Endodermal cell (in vitro differentiated cells): ENCODE data around the gene METTL26. TPM values are rescaled to one million over a fixed set of nuclear protein-coding genes. Genes with fewer than 3 reads are reported as not detected.

ENCODE experiments used
- DNase-seq: peaks from one replicate; pipeline ENCODE4 v3.0.0-alpha.2; 2017
- H3K27ac ChIP-seq: 2 replicates; pipeline ENCODE4 v1.5.1; 2013; ENCODE audit warnings: mild to moderate bottlenecking, low read depth, low read length, moderate library complexity
- H3K27me3 ChIP-seq: 2 replicates; pipeline ENCODE4 v1.6.1; 2013; ENCODE audit warnings: mild to moderate bottlenecking, low read length, moderate library complexity; ENCODE audit not compliant: insufficient read depth, control insufficient read depth, poor library complexity, severe bottlenecking
- H3K36me3 ChIP-seq: 2 replicates; pipeline ENCODE4 v1.7.0; 2013; ENCODE audit warnings: mild to moderate bottlenecking, low read length, moderate library complexity; ENCODE audit not compliant: control insufficient read depth, insufficient read depth
- H3K4me1 ChIP-seq: one replicate; pipeline ENCODE4 v1.7.0; 2013; ENCODE audit warnings: low read length; ENCODE audit not compliant: control insufficient read depth, insufficient read depth
- H3K4me3 ChIP-seq: 2 replicates; pipeline ENCODE4 v1.5.1; 2013; ENCODE audit warnings: mild to moderate bottlenecking, low read length, moderate library complexity
- H3K9ac ChIP-seq: 2 replicates; pipeline ENCODE4 v1.6.1; 2013; ENCODE audit warnings: mild to moderate bottlenecking, low read length, moderate library complexity; ENCODE audit not compliant: poor library complexity, severe bottlenecking; ENCODE audit errors: extremely low read depth
- H3K9me3 ChIP-seq: 2 replicates; pipeline ENCODE4 v1.6.1; 2013; ENCODE audit warnings: mild to moderate bottlenecking, low read length, moderate library complexity; ENCODE audit not compliant: control insufficient read depth
- H3K27ac Mint-ChIP-seq: 2 replicates; pipeline ENCODE4 v1.8.0; 2020; ENCODE audit warnings: mixed read lengths
- H3K27me3 Mint-ChIP-seq: 2 replicates; pipeline ENCODE4 v1.8.0; 2021; ENCODE audit warnings: mild to moderate bottlenecking, mixed read lengths; ENCODE audit not compliant: insufficient read depth
- H3K36me3 Mint-ChIP-seq: 2 replicates; pipeline ENCODE4 v1.8.0; 2020; ENCODE audit warnings: low read depth, mixed read lengths
- H3K4me1 Mint-ChIP-seq: 2 replicates; pipeline ENCODE4 v1.8.0; 2020; ENCODE audit warnings: mixed read lengths
- H3K4me3 Mint-ChIP-seq: 2 replicates; pipeline ENCODE4 v1.8.0; 2020; ENCODE audit warnings: mild to moderate bottlenecking, moderate library complexity, mixed read lengths
- H3K9me3 Mint-ChIP-seq: 2 replicates; pipeline ENCODE4 v1.8.0; 2020; ENCODE audit warnings: mild to moderate bottlenecking, mixed read lengths
- CTCF ChIP-seq: fragments of 200-600 bp; sonication (generic); conservative IDR thresholded peaks from 2 replicates; pipeline ENCODE4 v1.5.0; 2021; ENCODE audit warnings: antibody characterized with exemption, mild to moderate bottlenecking
- WGBS, 2 experiments: methylation state at CpG; one replicate each; pipeline versions ENCODE4 v1.1.5 to v1.1.7; 2013; ENCODE audit warnings: missing lambda C conversion rate in 2 of 2, mixed read lengths in 1 of 2; ENCODE audit not compliant: insufficient coverage in 1 of 2, insufficient read length in 1 of 2; 5-methylcytosine and 5-hydroxymethylcytosine counted together
- total RNA-seq, 2 donors: library from RNA; stranded (reverse); fragmentation: NEBNext Ultra II Directional in 1 of 2; extraction: Animal tissue kit (Norgen Biotek cat#: 25700) in 1 of 2; gene quantifications; 2 replicates in 1 of 2; 3 replicates in 1 of 2; pipeline ENCODE4 v1.2.1, GENCODE V29; 2021

The METTL26 gene
- total RNA-seq, 2 donors from 2014 or later: 72.1 to 79.8 TPM

DNA sequence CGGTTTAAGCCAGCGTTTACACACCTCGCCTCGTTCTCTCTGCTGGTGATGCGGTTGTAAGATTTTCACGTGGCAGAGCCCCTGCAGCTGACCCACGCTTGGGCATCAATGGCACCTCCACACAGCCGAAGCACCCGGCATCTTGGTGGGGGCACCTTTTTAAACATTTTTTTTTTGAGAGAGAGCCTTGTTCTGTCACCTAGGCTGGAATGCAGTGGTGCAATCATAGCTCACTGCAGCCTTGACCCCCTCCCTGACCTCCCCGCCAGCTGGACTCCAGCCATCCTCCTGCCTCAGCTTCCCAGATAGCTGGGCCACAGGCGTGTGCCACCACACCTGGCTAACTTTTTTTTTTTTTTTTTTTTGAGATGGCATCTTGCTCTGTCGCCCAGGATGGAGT, 17.9 kb upstream of the METTL26 start:
- H3K4me1 ChIP-seq: no peaks in the 10 kb centered on the region
- Mint-ChIP-seq H3K4me3 (no peak overlapping the region), H3K4me1 (no peaks in the 10 kb centered on the region), H3K9me3 (no peaks in the 10 kb centered on the region), H3K36me3 (no peaks in the 10 kb centered on the region), H3K27me3 (no peaks in the 10 kb centered on the region), H3K27ac (no peak overlapping the region)
- H3K9ac ChIP-seq: no peak overlapping the region
- 94 to 96% methylated on average over 11 to 12 of the region's 12 CpGs for WGBS, 2 experiments
- TF ChIP-seq CTCF: no peak
- H3K27ac ChIP-seq: no peak overlapping the region
- no peaks in the 10 kb centered on the region for H3K27me3 ChIP-seq
- no peak for DNase-seq
- no peaks in the 10 kb centered on the region for H3K36me3 ChIP-seq
- H3K4me3 ChIP-seq: no peak overlapping the region
- H3K9me3 ChIP-seq: no peaks in the 10 kb centered on the region

DNA sequence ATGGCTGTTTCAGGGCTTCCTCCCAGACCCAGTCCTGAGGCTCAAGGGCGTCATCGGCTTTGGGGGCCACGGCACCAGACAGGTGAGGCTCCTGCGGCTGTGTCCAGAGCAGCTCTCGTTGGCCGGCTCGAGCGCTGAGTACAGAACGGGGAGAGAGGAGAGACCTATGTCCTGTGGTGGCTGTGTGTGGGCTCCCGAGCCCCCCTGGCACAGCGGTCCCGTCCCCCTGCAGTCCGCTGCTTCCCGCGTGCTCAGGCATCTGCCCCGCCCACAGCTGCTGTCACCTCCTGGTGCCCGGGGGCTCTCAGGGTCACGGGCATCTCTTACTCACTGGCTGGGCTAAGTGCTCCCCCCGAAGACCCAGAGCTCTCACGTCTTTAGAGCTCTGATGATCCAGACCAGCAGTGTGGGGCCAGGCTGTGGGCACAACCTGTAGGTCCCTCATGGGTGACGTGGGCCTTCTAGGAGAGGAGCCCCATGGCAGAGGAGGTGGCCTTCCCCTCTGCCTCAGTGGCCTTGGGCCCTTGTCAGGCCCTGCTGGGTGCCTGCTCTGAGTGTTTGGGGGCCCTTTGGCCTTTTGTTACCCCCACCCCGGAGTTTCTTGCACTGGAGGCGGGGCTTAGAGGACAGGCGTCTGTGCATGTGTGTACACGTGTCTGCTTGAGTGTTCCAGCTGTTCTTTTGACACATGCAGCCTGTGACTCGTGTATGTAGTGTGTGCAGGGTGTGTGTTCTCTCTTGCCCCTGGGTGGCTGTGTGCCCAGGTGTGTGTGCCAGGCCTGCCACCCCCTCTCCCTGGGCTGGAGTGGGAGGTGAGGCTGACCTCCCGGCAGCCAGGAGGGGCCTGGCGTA, 16.6 kb upstream of the METTL26 start:
- Mint-ChIP-seq H3K27me3 (no peaks in the 10 kb centered on the region), H3K4me1 (no peaks in the 10 kb centered on the region), H3K4me3 (no peak overlapping the region), H3K9me3 (no peaks in the 10 kb centered on the region), H3K36me3 (no peaks in the 10 kb centered on the region), H3K27ac (no peak overlapping the region)
- Histone ChIP-seq H3K4me1 (no peaks in the 10 kb centered on the region), H3K9me3 (no peaks in the 10 kb centered on the region), H3K27ac (no peak overlapping the region), H3K27me3 (no peaks in the 10 kb centered on the region), H3K9ac (no peak overlapping the region), H3K36me3 (no peaks in the 10 kb centered on the region), H3K4me3 (no peak overlapping the region)
- 95 to 97% methylated on average over 23 to 28 of the region's 28 CpGs for WGBS, 2 experiments
- TF ChIP-seq CTCF: no peak
- no peak for DNase-seq

GRCh38 chr16:651844-652243, 15.7 kb upstream of the METTL26 start:
- no peaks in the 10 kb centered on the region for H3K27me3 Mint-ChIP-seq
- Histone ChIP-seq H3K9me3 (no peaks in the 10 kb centered on the region), H3K27me3 (no peaks in the 10 kb centered on the region), H3K27ac (no peak overlapping the region), H3K9ac (no peak overlapping the region), H3K4me1 (no peaks in the 10 kb centered on the region), H3K4me3 (no peak overlapping the region), H3K36me3 (no peaks in the 10 kb centered on the region)
- no peaks in the 10 kb centered on the region for H3K9me3 Mint-ChIP-seq
- TF ChIP-seq CTCF: no peak
- H3K4me3 Mint-ChIP-seq: no peak overlapping the region
- no peak for DNase-seq
- WGBS, 2 experiments: 94 to 99% methylated on average over 15 to 22 of the region's 22 CpGs
- no peaks in the 10 kb centered on the region for H3K36me3 Mint-ChIP-seq
- H3K27ac Mint-ChIP-seq: no peak overlapping the region
- no peaks in the 10 kb centered on the region for H3K4me1 Mint-ChIP-seq
